NCI-H82 (cell line): ENCODE measurements around the gene PHF5A.
"Not testable (repeated sequence)": the region's sequence is repeated elsewhere in the genome, so short reads cannot be mapped to it uniquely, and the experiment has no call there.

Experiments used
- DNase-seq: peaks from one replicate; lab custom pipeline; 2025; lab: John Stamatoyannopoulos, UW

Gene PHF5A

DNA sequence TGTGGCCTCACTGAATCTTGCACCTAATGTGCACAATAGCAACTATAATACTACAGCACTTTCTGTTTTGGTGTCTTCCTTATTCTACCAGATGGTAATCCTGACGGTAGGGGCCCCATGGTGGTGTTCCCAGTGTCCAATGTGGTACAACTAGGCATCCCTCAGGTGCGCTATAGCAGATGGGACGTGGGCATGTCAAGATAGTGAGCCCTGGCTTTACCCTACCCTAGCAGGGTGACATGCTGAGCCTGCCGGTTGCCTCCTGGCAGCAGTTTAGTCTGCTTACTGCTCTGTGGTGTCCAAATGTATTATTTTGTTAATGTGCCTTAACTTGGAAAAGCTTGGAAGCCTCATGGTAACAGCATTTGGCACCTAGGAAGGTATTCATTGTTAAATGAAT is 19.6 kb upstream of the PHF5A start:
- DNase-seq = peak; percentile 11

DNA sequence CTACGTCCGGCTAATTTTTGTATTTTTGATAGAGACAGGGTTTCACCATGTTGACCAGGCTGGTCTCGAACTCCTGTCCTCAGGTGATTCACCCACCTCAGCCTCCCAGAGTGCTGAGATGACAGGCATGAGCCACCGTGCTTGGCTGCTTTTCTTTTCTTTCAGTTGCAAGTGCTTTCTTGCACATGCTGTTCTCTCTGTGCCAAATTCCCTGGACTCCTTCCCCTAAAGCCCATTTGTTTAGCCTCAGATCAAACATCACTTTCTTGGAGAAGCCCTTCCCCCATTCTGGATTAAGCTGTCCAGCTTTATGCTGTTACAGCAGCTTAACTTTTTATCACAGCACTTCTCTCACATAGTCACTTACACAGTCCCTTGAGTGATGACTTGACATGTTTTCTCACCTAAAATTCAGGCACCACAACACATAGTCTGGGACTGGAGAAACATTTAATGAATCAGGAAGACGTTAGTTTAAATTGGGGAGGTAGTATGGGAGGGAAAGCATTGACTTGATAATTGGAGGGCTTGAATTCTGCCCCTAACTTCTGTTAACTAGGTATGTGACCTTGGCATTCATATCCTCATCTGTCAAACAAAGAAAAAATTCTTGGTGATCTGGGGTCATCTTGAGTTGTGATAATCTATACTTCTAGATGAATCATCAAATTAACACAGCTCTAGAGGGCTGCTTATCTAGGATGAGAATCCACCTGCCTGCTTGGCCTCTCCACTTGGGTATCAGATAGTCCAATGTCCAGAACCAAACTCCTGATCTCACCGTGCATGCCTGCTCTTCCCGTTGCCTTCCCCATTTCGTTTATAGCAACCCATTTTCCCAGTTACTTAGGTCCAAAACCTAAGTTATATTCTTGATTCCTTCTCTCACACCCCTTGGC is 18.8 kb upstream of the PHF5A start:
- peak; percentile 84 for DNase-seq

- no peak for DNase-seq
These were observed 16.5 kb upstream of the PHF5A start for GRCh38 chr22:41485033-41485432.

- no peak for DNase-seq
These were observed 13.9 kb upstream of the PHF5A start for GRCh38 chr22:41482319-41482935.

- DNase-seq = no peak
These were observed 13.4 kb upstream of the PHF5A start for GRCh38 chr22:41481925-41482318.

DNA sequence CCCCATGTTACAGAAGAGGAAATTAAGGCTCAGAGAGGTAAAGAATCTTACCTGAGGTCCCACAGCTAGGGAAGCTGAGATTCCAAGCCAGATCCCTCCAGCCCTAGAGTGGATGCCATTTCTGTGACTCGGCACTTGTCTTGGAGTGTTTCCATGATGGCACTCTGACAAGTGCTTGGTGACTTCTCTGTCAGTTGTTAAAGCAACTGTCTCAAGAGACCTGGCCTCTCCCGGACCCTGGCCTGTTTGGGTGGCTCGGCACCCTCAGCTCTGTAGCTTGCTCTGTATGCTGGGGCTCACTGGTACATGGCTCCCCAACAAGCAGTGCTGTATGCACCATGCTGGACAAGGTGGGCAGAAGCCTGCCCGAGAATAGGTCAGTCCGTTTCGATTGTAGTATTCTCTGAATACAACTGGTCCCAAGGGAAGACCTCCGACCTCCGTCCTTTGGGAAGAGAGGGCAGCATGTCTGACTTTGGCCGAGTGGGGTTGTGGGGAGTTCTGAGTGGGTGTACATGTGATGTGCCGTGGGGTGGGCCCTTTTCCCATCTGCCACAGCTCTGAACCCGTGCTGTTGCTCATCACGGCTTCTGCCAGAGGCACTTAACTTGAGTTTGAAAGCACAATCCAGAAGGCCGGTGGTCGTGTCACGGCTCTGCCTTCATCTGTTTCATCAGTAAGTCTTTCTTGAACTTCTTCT is 12.8 kb upstream of the PHF5A start:
- DNase-seq = no peak

GRCh38 chr22:41480397-41480735 is 11.9 kb upstream of the PHF5A start:
- DNase-seq = no peak

- DNase-seq = no peak
These were observed 11.3 kb upstream of the PHF5A start for GRCh38 chr22:41479671-41480396.

- peak; percentile 46 for DNase-seq
These were observed 10.5 kb upstream of the PHF5A start for GRCh38 chr22:41478891-41479521.

DNA sequence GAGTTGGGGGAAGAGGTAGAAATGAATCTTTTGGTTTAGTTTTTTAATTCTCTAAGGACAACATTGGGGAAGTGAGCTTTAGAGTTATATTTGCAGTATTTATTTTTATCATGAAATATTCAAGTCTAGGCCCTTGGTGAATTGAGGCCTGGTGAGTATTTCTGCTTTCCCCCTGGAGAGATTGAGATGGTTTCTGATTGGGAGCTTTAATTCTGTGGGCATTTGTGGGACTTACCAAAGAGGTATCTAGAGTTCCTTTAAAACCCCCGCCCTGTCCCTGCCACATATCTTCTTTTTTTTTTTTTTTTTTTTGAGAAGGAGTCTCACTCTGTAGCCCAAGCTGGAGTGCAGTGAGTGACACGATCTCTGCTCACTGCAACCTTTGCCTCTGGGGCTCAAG is 10.0 kb upstream of the PHF5A start:
- DNase-seq = no peak

DNA sequence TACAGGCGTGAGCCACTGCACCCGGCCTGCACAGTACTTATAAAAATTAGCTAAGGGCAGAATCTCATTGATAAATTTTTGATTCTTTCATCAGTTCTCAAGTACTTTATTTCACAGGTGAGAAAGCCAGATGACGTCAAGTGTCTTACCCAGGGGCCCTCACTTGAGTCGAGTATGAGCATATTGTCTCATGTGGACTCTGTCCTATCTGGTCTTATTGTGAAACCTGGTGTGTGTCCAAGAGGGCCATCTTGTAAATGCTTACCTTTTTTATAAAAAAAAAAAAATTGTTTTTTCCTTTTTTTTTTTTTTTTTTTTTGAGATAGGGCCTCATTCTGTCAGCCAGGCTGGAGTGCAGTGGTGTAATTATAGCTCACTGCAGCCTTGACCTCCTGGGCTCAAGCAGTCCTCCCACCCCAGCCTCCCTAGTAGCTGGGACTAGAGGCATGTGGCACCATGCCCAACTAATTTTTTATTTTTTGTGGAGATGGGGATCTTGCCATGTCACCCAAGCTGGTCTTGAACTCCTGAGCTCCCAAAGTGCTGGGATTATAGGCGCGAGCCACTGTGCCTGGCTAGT is 6.5 kb upstream of the PHF5A start:
- DNase-seq = no peak

- DNase-seq = no peak
These were observed 3.1 kb upstream of the PHF5A start for GRCh38 chr22:41471568-41471967.

GRCh38 chr22:41470886-41471285 is 2.4 kb upstream of the PHF5A start:
- no peak for DNase-seq

DNA sequence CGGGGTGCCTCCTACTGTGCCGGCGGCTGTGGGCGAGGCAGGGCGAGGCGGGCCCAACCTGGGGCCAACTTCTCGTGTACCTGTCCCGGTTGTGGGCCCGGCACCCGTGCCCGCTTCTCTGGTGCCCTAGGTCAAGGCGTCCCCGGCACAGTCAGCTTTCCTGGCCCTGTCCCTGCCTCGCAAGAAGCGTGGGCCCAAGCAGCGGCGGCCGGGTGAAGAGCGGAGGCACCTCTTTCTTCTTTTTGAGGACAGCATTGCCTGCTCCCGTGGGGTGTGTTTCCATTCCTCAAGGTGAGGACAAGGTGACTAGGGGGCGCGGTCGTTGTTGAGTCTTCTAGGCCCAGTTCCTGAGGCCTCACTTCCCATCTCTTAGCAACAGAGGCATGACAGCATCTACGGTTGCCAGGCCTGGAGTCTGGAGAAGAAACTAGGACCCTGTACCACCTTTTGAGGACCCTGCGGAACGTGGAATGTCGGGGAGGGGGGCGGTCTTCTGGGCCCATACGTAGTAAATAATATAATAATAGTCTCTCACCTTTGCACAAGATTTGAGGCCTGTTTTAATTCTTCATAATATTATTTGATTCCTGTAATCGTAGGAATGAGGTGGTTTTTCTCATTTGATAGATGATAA is 843 bp upstream of the PHF5A start:
- DNase-seq = peak; percentile 39

DNA sequence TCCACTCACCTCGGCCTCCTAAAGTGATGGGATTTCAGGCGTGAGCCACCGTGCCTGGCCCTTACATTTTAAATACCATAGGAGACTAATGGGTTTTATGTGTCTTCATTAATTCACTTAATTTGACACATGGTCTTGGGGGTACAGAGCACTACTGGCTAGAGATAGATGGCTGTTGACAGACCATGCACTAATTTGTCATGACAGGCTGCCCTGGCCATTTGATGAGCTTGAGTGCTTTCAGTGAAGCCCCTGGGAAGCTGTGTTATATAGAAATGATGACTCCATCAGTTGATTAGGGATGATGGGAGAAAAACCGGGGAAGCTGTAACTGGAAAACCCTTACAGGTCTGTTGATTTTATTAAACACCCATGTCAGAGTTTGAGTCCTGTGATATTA is 6.6 kb downstream of the PHF5A start:
- no peak for DNase-seq

GRCh38 chr22:41460071-41460470 is 8.4 kb downstream of the PHF5A start:
- not testable (repeated sequence) for DNase-seq

DNA sequence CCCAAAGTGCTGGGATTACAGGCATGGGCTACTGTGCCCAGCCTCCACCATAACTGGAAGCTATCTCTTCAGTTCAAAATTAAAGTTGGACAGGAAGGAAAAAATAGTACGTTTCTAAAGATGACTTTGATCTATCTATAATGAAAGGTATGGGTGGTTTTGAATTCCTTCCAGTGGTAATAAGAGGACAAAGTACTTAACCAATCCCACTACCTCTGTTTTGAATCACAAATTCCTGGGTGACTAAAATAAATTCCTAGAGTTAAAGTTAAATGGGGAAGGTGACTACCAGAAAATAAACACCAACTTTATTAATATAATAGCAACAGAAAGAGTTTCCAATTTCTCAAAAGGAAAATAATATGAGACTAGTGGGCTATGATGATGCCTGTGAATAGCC is 9.1 kb downstream of the PHF5A start:
- no peak for DNase-seq

DNA sequence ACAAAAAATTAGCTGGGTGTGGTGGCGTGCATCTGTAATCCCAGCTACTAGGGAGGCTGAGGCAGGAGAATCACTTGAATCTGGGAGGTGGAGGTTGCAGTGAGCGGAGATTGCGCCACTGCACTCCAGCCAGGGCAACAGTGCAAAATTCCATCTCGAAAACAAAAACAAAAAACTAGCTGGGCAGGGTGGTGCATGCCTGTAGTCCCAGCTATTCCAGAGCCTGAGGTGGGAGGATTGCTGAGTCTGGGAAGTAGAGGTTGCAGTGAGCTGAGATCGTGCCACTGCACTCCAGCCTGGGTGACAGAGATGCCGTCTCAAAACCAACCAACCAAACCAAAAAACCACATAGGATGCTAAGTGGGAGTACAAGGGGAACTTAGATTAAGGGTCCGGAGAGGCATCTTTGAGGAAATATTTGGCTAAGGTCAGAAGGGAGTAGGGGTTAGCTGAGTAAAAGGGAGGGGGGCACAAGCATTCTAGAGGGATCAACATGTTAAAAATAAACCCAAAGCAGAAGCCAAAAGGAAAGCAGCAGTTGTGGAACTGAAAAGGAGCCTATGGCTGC is 10.2 kb downstream of the PHF5A start:
- DNase-seq = no peak

DNA sequence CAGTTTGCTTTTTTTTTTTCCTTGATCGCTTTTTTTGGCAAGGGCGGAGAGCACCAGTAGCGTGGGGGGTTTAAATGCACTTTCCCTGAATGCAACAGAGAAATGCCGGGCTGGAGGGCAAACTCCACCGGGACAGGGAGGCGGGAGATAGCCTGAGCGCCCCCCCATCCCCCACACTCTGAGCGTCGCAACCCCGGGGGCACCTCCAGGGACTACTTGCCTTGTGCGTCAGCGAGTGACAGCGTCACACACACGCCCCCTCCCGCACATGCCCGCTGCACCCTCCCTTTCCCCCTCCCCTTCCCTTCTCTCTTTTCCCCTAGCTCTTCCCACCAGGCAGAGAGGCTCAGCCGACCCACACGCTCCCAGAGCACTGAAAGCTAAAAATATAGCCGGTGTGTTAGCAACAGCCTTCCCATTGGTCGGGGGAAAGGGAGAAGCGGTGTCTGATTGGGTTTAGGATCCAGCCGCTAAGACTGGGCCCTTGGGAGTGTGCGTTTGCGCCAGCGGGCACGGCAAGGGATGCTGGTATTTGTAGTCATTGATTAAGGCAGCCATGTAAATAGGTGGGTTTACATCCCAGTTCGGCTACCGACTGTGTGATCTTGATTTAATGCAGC is 20.2 kb downstream of the PHF5A start:
- peak; percentile 99 for DNase-seq
